HepG2 (cell line): Measurements from ENCODE around the gene ZDHHC11.
"Not testable (repeated sequence)": the region's sequence is repeated elsewhere in the genome, so short reads cannot be mapped to it uniquely, and the experiment has no call there.

Experiments
- FLYWCH1 ChIP-seq: sonication (generic); formaldehyde crosslinking; IDR thresholded peaks from 2 replicates; pipeline ENCODE4 v1.8.1; 2023; ENCODE audit warnings: mild to moderate bottlenecking, missing genetic modification reagents
- ISX ChIP-seq: sonication (generic); formaldehyde crosslinking; conservative IDR thresholded peaks from 2 replicates; pipeline ENCODE4 v1.5.0; 2020; ENCODE audit warnings: missing genetic modification reagents
- ZFX ChIP-seq: sonication (generic); formaldehyde crosslinking; IDR thresholded peaks from 2 replicates; pipeline ENCODE4 v1.4.0; 2020; ENCODE audit warnings: mild to moderate bottlenecking, low read depth, missing genetic modification reagents, moderate library complexity
- TF ChIP-seq, protein P1 (sequence below): IDR thresholded peaks from 2 replicates; pipeline ENCODE4 v1.6.1; 2016

DNA sequence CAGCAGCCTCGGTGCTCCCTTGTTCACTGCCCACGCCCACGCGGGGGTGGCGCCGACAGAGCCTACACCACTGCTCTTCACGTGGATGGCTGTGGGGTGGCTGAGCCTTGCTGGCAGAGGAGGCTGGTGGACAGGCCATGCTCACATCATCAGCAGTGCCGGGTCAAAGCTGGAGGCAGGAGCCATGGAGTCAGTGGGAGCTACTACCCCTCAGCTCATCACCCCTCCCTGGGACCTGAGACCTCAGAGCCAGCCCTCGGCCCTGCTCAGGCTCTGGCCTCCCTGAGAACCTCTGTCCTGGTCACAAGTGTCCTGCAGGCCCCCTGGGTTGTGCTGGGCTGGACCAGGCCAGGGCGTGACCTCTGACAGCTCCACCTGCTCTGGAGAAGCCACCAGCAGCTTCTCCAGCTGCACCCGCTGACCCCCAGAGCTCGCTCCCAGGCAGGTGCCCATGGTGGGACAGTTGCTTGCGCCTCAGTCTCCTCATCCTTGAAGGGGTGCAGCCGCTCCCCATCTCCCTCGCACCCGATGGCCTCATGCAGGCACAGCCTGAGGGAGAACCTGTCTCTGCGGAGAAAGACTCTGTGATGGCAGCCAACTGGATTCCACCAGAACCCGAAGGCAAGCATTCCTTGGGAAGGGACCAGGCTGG is 75.8 kb downstream of the ZDHHC11 start:
- TF ChIP-seq FLYWCH1 (CRISPR knock-in tag); ZFX; ISX (CRISPR knock-in tag): not testable (repeated sequence)
- TF ChIP-seq, protein P1, sequence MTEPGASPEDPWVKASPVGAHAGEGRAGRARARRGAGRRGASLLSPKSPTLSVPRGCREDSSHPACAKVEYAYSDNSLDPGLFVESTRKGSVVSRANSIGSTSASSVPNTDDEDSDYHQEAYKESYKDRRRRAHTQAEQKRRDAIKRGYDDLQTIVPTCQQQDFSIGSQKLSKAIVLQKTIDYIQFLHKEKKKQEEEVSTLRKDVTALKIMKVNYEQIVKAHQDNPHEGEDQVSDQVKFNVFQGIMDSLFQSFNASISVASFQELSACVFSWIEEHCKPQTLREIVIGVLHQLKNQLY (CRISPR knock-in tag) = not testable (repeated sequence)
